GM12878 (cell line): ENCODE results near the gene MYLIP.

Experiments
- CHD2 ChIP-seq: IDR thresholded peaks from 2 replicates; pipeline ENCODE4 v1.6.1; 2011; ENCODE audit warnings: low read depth, low read length, improper control_type of control experiment, borderline replicate concordance
- KDM1A ChIP-seq: fragments of 200-600 bp; sonication (generic); IDR thresholded peaks from 2 replicates; pipeline ENCODE4 v1.6.1; 2016; ENCODE audit warnings: borderline replicate concordance
- SMC3 ChIP-seq: IDR thresholded peaks from 2 replicates; pipeline ENCODE4 v1.6.1; 2011; ENCODE audit warnings: low read length, improper control_type of control experiment, borderline replicate concordance
- SREBF1 ChIP-seq: IDR thresholded peaks from 2 replicates; pipeline ENCODE4 v1.6.1; 2012; ENCODE audit warnings: mild to moderate bottlenecking, low read length
- TF ChIP-seq, protein P1 (sequence below), 3 experiments: IDR thresholded peaks in 2 of 3; conservative IDR thresholded peaks in 1 of 3; 2 replicates each; pipeline ENCODE4 v1.5.1; 2011; ENCODE audit warnings: low read depth in 3 of 3, low read length in 3 of 3, mild to moderate bottlenecking in 3 of 3, control low read depth in 2 of 3, moderate library complexity in 2 of 3, inconsistent platforms in 1 of 3, mixed read lengths in 1 of 3; ENCODE audit not compliant: control insufficient read depth in 2 of 3, insufficient read depth in 1 of 3; ENCODE audit errors: extremely low read depth in 1 of 3

DNA sequence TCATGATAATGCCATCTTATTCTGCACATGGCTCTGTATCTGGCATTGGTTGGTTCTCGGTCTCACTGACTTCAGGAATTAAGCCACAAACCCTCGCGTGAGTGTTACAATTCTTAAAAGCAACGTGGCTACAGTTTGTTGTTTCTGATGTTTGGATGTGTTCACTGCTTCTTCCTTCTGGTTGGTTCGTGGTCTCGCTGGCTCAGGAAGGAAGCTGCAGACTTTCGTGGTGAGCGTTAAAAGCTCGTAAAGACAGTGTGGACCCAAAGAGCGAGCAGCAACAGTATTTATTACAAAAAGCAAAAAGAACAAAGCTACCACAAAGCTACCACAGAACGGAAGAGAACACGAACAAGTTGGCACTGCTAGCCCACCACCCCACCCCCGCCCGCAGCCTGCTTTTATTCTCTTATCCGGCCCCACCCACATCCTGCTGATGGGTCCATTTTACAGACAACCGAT is 51.1 kb downstream of the MYLIP start:
- TF ChIP-seq, protein P1, sequence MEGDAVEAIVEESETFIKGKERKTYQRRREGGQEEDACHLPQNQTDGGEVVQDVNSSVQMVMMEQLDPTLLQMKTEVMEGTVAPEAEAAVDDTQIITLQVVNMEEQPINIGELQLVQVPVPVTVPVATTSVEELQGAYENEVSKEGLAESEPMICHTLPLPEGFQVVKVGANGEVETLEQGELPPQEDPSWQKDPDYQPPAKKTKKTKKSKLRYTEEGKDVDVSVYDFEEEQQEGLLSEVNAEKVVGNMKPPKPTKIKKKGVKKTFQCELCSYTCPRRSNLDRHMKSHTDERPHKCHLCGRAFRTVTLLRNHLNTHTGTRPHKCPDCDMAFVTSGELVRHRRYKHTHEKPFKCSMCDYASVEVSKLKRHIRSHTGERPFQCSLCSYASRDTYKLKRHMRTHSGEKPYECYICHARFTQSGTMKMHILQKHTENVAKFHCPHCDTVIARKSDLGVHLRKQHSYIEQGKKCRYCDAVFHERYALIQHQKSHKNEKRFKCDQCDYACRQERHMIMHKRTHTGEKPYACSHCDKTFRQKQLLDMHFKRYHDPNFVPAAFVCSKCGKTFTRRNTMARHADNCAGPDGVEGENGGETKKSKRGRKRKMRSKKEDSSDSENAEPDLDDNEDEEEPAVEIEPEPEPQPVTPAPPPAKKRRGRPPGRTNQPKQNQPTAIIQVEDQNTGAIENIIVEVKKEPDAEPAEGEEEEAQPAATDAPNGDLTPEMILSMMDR (IDR thresholded peaks at IDR 0.05 in 2 of 3, conservative IDR thresholded peaks at IDR 0.05 in 1 of 3; ENCODE audit: control insufficient read depth in 2 of 3, extremely low read depth in 1 of 3, insufficient read depth in 1 of 3, low read depth in 3 of 3, low read length in 3 of 3), result no peak
- TF ChIP-seq SMC3, result no peak
- no peak for TF ChIP-seq SREBF1
- TF ChIP-seq KDM1A, result no peak
- TF ChIP-seq CHD2, result no peak
